WTC11 (cell line): Measurements from ENCODE around the gene RIMBP2.

Experiments used
- ATF3 ChIP-seq: sonication (generic); formaldehyde crosslinking; conservative IDR thresholded peaks from 2 replicates; pipeline ENCODE4 v1.8.1; 2022; ENCODE audit warnings: mild to moderate bottlenecking, missing genetic modification reagents
- CREM ChIP-seq: sonication (generic); formaldehyde crosslinking; IDR thresholded peaks from 2 replicates; pipeline ENCODE4 v1.8.1; 2022; ENCODE audit warnings: mild to moderate bottlenecking, missing genetic modification reagents, moderate library complexity
- CTCF ChIP-seq: fragments of 200-600 bp; IDR thresholded peaks from 2 replicates; pipeline ENCODE4 v1.8.0; 2022; ENCODE audit warnings: antibody characterized with exemption
- ELF4 ChIP-seq: sonication (generic); formaldehyde crosslinking; IDR thresholded peaks from 2 replicates; pipeline ENCODE4 v1.8.1; 2022; ENCODE audit warnings: low read depth, mild to moderate bottlenecking, moderate library complexity, missing genetic modification reagents
- ETV6 ChIP-seq: sonication (generic); formaldehyde crosslinking; IDR thresholded peaks from 2 replicates; pipeline ENCODE4 v1.8.1; 2022; ENCODE audit warnings: mild to moderate bottlenecking, missing genetic modification reagents
- MAX ChIP-seq: sonication (generic); formaldehyde crosslinking; IDR thresholded peaks from 2 replicates; pipeline ENCODE4 v1.8.0; 2022; ENCODE audit warnings: mild to moderate bottlenecking, missing genetic modification reagents
- MLX ChIP-seq: sonication (generic); formaldehyde crosslinking; IDR thresholded peaks from 2 replicates; pipeline ENCODE4 v1.8.1; 2023; ENCODE audit warnings: mild to moderate bottlenecking, missing genetic modification reagents, moderate library complexity
- TEAD1 ChIP-seq: sonication (generic); formaldehyde crosslinking; IDR thresholded peaks from 2 replicates; pipeline ENCODE4 v1.8.0; 2022; ENCODE audit warnings: mild to moderate bottlenecking, missing genetic modification reagents
- USF1 ChIP-seq: sonication (generic); formaldehyde crosslinking; IDR thresholded peaks from 2 replicates; pipeline ENCODE4 v1.8.0; 2022; ENCODE audit warnings: mild to moderate bottlenecking, missing genetic modification reagents
- ZNF121 ChIP-seq: sonication (generic); formaldehyde crosslinking; IDR thresholded peaks from 2 replicates; pipeline ENCODE4 v1.8.0; 2023; ENCODE audit warnings: missing genetic modification reagents
- ZNF317 ChIP-seq: sonication (generic); formaldehyde crosslinking; IDR thresholded peaks from 2 replicates; pipeline ENCODE4 v1.8.1; 2023; ENCODE audit warnings: low read depth, mild to moderate bottlenecking, moderate library complexity, missing genetic modification reagents, borderline replicate concordance

GRCh38 chr12:130479401-130480125 lies 236.5 kb downstream of the RIMBP2 start:
- TF ChIP-seq CTCF = no peak
- no peak for TF ChIP-seq ETV6 (CRISPR knock-in tag)
- no peak for TF ChIP-seq TEAD1 (CRISPR knock-in tag)
- TF ChIP-seq ATF3 (CRISPR knock-in tag) = no peak
- TF ChIP-seq ZNF317 (CRISPR knock-in tag) = no peak
- TF ChIP-seq MAX (CRISPR knock-in tag) = no peak
- TF ChIP-seq ELF4 (CRISPR knock-in tag) = no peak
- TF ChIP-seq USF1 (CRISPR knock-in tag) = no peak
- TF ChIP-seq CREM (CRISPR knock-in tag) = no peak
- no peak for TF ChIP-seq MLX (CRISPR knock-in tag)
- TF ChIP-seq ZNF121 (CRISPR knock-in tag) = no peak
